ENCODE results near the gene PRKN.

The PRKN gene

DNA sequence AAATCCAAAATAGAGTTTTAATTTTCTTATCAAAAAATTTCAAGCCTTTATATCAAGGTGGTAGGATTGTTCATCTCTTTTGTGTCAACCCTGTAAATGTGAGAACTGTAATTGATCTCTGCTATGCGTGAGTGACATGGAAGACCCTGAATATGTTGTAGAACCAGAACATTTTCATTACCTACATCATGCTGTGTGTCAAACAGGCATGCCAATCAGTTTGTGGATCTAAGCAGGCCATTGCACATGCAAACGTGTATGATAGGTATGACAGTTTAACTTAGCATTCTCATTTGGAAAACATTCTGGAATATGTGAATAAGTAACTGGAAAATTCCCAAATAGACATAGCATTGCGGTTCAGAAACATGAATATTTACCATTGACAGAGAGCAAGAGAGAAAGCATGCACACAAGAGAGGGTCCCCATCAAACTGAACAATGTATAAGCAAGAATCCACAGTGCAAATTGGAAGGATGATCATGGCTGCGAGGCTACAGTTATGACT, 812.1 kb downstream of the PRKN start (continued):
- TF ChIP-seq SCRT1 (tag by site-specific recombination; IDR thresholded peaks at IDR 0.05; ENCODE audit: borderline replicate concordance) (no peak), PRDM1 (tag by site-specific recombination; IDR thresholded peaks at IDR 0.05) (no peak), ZNF677 (tag by site-specific recombination; IDR thresholded peaks at IDR 0.05) (no peak), ZNF629 (tag by site-specific recombination; IDR thresholded peaks at IDR 0.05) (no peak), ZNF548 (tag by site-specific recombination; IDR thresholded peaks at IDR 0.05) (no peak)
- TF ChIP-seq, protein P1, sequence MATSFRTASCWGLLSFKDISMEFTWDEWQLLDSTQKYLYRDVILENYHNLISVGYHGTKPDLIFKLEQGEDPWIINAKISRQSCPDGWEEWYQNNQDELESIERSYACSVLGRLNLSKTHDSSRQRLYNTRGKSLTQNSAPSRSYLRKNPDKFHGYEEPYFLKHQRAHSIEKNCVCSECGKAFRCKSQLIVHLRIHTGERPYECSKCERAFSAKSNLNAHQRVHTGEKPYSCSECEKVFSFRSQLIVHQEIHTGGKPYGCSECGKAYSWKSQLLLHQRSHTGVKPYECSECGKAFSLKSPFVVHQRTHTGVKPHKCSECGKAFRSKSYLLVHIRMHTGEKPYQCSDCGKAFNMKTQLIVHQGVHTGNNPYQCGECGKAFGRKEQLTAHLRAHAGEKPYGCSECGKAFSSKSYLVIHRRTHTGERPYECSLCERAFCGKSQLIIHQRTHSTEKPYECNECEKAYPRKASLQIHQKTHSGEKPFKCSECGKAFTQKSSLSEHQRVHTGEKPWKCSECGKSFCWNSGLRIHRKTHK (tag by site-specific recombination; IDR thresholded peaks at IDR 0.05) = no peak
- TF ChIP-seq, protein P2, sequence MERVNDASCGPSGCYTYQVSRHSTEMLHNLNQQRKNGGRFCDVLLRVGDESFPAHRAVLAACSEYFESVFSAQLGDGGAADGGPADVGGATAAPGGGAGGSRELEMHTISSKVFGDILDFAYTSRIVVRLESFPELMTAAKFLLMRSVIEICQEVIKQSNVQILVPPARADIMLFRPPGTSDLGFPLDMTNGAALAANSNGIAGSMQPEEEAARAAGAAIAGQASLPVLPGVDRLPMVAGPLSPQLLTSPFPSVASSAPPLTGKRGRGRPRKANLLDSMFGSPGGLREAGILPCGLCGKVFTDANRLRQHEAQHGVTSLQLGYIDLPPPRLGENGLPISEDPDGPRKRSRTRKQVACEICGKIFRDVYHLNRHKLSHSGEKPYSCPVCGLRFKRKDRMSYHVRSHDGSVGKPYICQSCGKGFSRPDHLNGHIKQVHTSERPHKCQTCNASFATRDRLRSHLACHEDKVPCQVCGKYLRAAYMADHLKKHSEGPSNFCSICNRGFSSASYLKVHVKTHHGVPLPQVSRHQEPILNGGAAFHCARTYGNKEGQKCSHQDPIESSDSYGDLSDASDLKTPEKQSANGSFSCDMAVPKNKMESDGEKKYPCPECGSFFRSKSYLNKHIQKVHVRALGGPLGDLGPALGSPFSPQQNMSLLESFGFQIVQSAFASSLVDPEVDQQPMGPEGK (tag by site-specific recombination; IDR thresholded peaks at IDR 0.05) = no peak

DNA sequence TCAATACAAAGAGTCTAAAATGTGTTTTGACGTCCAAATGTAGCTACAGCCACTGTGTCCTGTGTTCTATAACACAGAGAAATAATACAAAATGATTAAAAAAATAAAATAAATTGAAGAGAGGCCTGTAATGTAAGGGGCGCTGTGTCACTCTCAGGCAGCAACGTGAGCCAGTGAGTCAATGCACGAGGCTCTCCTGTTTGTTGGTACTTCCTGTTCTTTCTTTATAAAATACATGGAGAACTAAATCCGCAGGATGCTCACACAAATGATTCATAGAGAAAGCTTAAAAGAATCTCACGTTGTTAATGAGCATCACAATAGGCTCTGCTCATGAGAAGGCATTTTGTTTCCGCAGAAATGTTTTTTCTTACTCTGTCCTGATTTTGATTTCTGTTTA, 818.7 kb downstream of the PRKN start:
- TF ChIP-seq ZNF529 (tag by site-specific recombination; IDR thresholded peaks at IDR 0.05; ENCODE audit: insufficient replicate concordance) (no peak), ZNF521 (tag by site-specific recombination; IDR thresholded peaks at IDR 0.05) (no peak), SCRT2 (tag by site-specific recombination; IDR thresholded peaks at IDR 0.05) (no peak), ZNF843 (tag by site-specific recombination; IDR thresholded peaks at IDR 0.05) (no peak), REPIN1 (tag by site-specific recombination; IDR thresholded peaks at IDR 0.05; ENCODE audit: low read depth) (no peak), ZNF785 (tag by site-specific recombination; IDR thresholded peaks at IDR 0.05) (no peak), ZFP69B (tag by site-specific recombination; IDR thresholded peaks at IDR 0.05) (no peak), ZNF23 (tag by site-specific recombination; IDR thresholded peaks at IDR 0.05; ENCODE audit: borderline replicate concordance) (no peak), ZNF341 (tag by site-specific recombination; IDR thresholded peaks at IDR 0.05; ENCODE audit: low read depth) (no peak), ZFHX2 (tag by site-specific recombination; conservative IDR thresholded peaks at IDR 0.05) (no peak), ZNF654 (tag by site-specific recombination; IDR thresholded peaks at IDR 0.05; ENCODE audit: low read depth) (no peak)
- TF ChIP-seq, protein P3, sequence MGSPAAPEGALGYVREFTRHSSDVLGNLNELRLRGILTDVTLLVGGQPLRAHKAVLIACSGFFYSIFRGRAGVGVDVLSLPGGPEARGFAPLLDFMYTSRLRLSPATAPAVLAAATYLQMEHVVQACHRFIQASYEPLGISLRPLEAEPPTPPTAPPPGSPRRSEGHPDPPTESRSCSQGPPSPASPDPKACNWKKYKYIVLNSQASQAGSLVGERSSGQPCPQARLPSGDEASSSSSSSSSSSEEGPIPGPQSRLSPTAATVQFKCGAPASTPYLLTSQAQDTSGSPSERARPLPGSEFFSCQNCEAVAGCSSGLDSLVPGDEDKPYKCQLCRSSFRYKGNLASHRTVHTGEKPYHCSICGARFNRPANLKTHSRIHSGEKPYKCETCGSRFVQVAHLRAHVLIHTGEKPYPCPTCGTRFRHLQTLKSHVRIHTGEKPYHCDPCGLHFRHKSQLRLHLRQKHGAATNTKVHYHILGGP (tag by site-specific recombination; IDR thresholded peaks at IDR 0.05) = no peak
- TF ChIP-seq, protein P4, sequence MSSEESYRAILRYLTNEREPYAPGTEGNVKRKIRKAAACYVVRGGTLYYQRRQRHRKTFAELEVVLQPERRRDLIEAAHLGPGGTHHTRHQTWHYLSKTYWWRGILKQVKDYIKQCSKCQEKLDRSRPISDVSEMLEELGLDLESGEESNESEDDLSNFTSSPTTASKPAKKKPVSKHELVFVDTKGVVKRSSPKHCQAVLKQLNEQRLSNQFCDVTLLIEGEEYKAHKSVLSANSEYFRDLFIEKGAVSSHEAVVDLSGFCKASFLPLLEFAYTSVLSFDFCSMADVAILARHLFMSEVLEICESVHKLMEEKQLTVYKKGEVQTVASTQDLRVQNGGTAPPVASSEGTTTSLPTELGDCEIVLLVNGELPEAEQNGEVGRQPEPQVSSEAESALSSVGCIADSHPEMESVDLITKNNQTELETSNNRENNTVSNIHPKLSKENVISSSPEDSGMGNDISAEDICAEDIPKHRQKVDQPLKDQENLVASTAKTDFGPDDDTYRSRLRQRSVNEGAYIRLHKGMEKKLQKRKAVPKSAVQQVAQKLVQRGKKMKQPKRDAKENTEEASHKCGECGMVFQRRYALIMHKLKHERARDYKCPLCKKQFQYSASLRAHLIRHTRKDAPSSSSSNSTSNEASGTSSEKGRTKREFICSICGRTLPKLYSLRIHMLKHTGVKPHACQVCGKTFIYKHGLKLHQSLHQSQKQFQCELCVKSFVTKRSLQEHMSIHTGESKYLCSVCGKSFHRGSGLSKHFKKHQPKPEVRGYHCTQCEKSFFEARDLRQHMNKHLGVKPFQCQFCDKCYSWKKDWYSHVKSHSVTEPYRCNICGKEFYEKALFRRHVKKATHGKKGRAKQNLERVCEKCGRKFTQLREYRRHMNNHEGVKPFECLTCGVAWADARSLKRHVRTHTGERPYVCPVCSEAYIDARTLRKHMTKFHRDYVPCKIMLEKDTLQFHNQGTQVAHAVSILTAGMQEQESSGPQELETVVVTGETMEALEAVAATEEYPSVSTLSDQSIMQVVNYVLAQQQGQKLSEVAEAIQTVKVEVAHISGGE (tag by site-specific recombination; conservative IDR thresholded peaks at IDR 0.05; ENCODE audit: low read depth) = no peak
- TF ChIP-seq, protein P5, sequence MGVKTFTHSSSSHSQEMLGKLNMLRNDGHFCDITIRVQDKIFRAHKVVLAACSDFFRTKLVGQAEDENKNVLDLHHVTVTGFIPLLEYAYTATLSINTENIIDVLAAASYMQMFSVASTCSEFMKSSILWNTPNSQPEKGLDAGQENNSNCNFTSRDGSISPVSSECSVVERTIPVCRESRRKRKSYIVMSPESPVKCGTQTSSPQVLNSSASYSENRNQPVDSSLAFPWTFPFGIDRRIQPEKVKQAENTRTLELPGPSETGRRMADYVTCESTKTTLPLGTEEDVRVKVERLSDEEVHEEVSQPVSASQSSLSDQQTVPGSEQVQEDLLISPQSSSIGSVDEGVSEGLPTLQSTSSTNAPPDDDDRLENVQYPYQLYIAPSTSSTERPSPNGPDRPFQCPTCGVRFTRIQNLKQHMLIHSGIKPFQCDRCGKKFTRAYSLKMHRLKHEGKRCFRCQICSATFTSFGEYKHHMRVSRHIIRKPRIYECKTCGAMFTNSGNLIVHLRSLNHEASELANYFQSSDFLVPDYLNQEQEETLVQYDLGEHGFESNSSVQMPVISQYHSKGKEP (tag by site-specific recombination; IDR thresholded peaks at IDR 0.05) = no peak
- Histone ChIP-seq H3K27ac (ENCODE audit: extremely low read depth, low read depth, low read length) (no peak overlapping the region), H3K9me3 (ENCODE audit: control insufficient read depth, insufficient read depth, low read depth, low read length) (no peaks in the 10 kb centered on the region), H3K4me3 (ENCODE audit: low read depth, low read length) (no peak overlapping the region), H3K36me3 (ENCODE audit: control insufficient read depth in 2 of 2, insufficient read depth in 1 of 2, low read length in 2 of 2) (no peaks in the 10 kb centered on the region), H3K4me1 (ENCODE audit: control insufficient read depth, insufficient read depth, low read length) (no peaks in the 10 kb centered on the region)
- CTCF ChIA-PET = interaction anchor here (0.7 kb wide), 1 partner anchor 351 kb away, joined by 5 read pairs; no protein-coding TSS in a partner anchor
- POLR2A ChIA-PET = no interaction called here
